HG02840 (cell line): ENCODE data around the gene FADS3.

ENCODE experiments used
- ATAC-seq: cut with Tn5 transposase; IDR thresholded peaks from one replicate; pipeline ENCODE4 v1.9.1; 2021; ENCODE audit warnings: mild to moderate bottlenecking, moderate library complexity, moderate number of reproducible peaks; ENCODE audit not compliant: unreplicated experiment, low FRiP score

The FADS3 gene

DNA sequence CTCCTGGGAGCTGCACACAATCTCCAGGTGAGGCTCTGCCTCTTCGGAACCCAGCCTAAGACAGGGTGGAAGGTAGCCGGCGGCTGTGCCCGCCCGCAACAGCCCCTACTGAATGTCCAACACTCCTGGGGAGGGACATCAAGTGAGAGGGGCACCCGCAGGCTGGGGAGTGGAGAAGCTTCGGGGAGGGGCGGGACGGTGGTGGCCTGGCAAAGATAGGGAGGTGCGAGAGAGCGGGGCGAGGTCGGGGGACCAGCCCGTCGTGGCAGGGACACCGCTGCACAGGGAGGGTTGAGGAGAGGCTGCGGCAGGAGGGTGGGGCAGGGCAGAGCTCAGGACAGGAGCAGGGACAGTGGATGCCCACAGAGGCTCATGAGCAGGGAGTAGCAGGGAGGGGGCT lies 8.9 kb upstream of the FADS3 start:
- no peak for ATAC-seq

DNA sequence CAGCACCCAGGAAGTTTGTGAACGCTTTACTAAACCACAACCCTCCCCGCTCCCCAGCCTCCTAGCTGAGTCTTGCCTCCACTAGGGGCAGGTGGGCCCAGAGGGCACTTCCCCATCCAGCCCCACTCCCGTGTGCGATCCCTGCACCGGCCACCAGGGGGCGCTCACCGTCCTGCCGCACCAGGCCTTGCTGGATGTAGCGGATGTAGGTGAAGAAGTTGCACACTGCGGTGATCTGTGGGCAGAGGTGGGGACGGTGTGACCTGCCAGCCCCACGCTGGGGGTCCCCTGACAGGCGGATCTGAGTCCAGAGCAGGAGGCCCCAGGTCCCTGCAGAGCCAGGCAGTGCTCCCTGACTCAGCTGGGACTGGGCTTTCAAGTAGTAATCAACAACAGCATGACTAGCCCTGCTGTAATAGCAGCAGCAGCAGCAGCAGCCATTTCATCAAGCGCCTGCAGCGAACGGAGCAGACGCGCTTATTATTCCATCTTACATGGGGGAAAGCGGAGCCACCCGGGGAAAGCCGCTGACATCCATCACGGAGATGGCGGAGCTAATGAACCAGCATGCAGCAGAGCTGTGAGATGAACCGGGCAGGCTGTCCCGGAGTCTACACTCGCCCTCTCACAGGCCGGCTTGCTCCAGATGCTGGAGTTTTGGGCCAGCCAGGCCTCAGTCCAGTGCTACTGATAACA lies 7.9 kb upstream of the FADS3 start:
- ATAC-seq, result peak; percentile 58

DNA sequence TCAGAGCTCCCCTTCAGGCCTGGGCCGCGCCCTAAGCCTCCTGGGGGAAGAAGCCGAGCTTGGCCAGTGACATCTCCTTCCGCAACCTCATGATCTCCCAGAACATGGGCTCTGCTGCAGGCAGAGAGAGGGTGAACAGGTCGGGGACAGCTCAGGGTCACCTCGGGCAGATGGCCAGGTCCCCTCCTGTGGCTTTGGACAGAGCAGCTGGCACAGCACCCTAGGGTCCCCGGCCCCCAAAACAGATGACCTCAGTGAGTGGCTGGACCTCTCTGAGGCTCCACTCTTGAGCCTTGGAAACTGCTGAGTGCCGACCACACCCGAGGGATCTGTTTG lies 6.9 kb upstream of the FADS3 start:
- ATAC-seq, result no peak

DNA sequence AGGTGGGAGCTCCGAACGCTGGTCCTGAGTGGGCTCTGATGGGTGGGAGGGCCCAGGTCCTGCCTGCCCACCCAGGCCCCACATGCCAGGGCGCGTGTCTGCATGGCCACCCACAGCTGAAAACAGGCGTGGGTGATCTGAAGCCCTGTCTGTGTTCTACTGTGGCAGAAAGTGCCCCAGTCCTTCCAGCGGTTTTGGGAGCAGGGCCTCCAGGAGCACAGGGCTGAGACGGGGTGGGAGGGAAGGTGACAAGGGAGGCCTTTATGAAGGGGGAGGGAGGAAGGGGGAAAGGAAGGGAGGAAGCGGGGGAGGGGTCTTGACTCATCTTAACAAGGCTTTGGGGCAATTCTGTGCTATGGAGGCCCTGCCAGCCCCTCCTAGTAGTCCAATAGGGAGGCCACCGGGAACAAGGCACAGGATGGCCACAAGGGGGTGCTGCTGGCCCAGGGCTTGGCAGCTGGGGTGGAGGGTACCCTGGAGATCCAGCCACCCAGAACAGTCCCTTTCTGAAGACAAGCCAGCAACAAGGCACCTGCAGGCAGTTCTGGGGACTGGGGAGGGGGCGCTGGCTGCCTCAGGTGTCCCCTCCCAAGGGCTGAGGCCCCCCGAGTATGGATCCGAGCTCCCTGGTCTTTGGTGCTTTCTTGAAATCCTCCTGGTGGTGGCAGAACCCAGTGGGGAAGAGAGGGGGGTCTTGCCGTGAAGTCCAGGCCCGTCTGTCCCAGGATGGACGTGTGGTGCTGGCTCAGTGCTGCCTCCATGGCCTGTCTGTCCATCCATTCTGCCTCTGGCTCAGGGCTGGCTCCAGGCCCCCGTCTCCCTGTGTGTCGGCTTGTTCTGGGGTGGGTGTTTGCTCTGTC lies 6.3 kb upstream of the FADS3 start:
- ATAC-seq, result no peak

DNA sequence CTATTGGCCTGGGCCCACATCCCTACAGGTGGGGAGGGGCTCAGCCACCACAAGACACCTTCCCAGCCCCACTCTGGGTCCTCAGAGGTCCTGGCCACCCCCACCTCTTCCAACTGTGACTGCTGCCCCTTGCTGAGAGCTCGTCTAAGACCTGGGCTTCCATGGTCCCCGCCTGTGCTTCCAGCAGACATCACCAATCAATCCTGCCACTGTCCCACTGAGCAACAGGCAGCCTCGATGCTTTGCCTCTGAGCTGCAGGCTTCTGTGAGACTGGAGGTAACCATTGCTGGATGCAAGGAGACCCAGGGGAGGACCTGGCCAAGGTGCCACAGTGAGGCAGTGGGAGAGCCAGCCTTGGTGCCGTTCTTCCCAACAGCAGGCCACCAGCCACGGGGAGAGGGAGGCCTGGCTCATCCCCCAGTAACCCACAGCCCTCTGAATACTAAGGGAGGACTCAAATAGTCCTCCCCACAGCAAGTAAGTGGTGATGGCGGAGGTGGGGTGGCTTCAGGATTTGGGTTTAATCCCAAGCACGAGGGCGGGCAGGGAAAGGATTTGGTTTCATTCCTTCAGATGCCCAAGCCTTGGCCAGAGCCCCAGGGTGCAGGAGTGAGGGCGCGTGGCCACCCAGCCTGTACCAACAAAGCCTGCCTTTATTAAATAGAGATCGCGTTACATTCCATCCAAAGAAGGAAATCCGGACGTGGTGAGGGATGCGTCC lies 5.5 kb upstream of the FADS3 start:
- no peak for ATAC-seq

DNA sequence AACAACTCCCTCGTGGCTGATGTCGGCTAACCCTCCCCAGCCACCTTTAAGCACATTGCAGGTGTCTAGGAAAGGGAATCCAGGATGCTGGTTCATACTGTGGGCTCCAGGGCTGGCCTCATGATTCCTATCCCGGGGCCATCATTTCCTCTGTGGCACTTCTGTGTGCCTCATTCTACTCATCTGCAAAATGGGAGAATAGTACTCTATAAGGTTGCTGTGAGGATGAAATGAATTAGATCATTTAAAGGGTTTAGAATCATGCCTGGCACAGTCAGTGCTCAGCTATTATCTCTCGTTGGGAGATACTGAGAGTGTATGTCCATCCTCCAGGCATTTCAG lies 4.3 kb upstream of the FADS3 start:
- no peak for ATAC-seq

DNA sequence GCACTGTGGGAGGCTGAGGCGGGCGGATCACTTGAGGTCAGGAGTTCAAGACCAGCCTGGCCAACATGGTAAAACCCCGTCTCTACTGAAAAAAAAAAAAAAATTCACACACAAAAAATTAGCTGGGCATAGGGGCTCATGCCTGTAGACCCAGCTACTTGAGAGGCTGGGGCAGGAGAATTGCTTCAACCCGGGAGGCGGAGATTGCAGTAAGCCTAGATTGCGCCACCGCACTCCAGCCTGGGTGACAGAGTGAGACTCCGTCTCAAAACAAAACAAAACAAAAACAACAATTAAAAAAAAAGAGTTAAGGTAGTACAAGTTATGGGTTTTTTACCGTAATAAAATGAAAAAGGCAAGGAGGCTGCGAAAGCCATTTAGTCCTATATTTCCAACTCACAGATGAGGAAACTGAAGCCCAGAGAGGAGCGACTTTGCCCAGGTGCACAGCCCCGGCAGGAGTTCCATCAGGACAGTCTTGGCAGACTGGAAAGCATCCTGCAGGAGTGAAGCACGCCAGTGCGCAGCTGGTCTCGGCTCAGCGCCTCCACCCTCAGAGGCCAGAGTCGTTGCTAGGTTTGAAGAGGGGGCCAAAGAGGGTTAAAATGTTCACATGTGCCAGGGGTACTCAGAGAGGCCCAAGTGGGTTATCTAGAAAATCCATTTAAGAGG lies 3.8 kb upstream of the FADS3 start:
- no peak for ATAC-seq

DNA sequence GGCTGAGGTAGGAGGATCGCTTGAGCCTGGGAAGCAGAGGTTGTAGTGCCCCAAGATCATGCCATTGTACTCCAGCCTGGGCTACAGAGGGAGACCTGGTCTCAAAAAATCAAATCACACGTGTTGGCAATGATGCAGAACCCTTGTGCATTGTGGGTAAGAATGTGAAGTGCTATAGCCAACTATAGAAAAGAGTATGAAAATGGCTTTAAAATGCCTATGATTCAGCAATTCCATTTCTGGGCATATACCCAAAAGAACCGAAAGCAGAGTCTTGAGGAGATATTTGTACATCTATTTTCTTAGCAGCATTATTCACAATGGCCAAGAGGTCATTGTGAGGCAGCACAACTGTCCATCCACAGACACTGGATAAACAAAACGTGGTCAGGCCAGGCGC lies 2.6 kb upstream of the FADS3 start:
- no peak for ATAC-seq

DNA sequence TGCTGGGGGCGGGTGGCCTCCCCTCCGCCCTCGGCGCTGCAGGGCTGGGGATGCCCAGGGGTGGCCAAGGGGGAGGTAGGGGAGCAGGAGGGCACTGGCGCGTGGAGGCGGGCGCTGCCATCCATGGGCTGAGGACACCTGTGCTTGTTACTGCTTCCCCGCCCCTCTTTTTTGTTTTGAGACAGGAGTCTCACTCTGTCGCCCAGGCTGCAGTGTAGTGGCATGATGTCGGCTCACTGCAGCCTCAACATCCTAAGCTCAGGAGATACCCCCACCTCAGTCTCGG lies 683 bp upstream of the FADS3 start:
- ATAC-seq, result no peak

DNA sequence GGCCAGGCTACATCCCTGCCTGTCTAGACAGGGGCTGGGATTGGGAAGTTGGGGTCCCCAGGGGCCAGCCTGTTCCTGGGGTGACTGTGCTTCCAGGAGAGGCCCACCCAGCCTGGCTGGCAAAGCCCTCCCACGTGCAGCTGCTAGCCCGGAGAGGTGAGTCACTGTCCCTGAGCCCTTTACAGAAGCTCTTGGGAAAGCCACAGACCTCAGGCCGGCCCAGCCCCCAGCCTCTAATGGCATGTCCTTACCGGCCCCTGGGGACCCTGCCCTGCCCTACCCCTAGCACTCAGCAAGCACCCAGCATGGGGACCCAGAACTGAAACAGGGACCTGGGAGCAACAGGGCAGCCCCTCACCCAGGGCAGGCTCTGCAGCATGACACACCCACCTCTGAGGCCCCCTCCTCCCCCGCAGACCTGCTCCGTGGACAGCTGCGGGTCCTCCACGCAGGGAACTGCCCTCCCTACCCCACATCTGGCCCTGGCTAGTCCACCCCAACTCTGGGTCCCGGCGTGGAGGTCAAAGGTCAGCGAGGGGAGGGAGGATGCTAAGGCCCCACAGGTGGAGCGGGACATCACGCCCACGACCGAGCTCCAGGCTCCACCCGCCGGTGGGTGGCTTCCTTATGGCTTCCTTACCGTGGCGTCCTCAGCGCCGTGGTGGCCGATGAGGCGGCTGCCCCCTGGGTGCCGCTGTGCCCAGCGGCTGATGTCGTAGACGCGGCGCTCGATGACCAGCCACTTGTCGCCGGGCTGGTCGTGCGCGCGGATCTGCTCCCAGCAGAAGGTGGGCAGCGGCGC lies 615 bp downstream of the FADS3 start:
- peak; percentile 14 for ATAC-seq

DNA sequence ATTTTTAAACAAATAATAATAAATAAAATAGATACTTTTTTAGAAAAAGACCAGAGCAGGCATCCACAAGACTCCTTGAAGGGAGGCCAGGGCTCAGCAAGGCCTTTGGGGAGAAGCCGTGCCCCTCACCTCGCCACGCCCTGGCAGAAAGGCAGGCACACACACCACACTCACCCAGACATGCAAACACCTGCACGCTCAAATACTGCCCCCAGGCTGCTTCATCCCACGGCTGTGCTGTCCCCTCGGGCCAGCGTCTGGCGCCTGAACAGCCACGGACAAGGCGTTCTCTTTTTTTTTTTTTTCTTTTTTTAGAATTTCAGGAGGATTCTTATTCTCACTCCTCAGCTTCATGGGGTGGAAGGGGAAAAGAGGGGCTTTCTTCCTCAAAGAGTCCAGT lies 1.5 kb downstream of the FADS3 start:
- no peak for ATAC-seq

DNA sequence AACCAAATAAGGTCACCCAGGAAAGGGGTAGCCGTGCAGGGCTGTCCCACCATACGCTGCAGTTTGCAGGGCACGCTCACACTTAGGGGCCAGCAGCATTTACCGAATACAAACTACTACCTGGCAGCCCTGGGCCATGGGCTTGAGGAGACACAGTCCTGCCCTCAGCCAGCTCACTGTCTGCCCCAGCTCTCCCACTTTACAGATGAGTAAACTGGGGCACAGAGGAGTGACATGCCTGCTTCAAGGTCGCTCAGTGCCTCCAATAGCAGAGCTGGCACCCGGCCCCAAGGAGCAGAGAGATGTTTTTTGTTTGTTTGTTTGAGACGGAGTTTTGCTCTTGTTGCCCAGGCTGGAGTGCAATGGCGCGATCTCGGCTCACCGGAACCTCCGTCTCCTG lies 2.8 kb downstream of the FADS3 start:
- no peak for ATAC-seq

DNA sequence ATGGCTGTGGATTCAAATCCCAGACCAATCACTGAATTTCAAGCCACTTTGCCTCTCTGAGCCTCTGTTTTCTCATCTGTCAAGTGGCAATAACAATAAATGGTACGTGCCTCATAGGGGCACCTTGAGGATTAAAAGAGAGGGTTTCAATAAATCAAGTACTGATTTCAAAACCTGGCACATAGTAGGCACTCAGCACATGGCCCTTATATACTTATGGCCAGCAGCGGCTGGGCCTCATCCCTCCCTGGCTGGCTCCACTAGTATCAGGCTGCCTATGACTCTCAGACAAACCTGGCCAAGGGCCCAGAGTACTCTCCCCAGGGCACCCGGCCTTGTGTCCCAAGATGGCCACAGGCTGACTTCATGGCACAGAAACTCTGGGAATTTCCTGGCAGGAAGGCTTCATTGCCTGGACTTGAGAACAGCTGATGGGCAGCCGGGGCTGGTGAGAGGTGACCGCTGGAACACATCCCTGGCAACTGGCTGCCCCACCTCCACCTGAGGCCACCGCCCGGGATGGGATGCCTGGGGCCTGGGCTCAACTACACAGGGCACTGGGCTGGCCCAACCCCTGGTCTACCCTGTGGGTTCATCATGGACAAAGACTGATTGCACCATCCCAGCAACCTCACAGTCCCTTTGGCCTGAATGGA lies 3.4 kb downstream of the FADS3 start:
- no peak for ATAC-seq

DNA sequence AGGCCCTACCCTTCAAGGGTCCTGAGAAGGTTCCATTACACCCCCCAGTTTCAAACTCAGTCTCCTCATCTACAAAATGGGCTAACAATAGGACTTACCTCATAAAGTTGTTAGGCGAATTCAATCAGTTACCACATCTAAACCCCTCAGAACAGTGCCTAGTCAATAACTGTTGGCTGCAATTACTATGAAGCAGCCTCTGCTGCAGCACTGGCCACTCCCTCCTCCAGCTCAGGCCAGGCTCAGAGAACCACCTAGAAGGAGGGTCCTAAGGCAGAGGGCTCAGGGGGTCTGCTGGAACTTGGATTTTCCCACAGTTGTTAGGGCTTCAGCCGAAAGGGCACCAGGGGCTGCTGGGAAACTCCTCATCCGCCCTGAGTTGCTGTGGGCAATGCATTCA lies 4.7 kb downstream of the FADS3 start:
- ATAC-seq, result no peak

DNA sequence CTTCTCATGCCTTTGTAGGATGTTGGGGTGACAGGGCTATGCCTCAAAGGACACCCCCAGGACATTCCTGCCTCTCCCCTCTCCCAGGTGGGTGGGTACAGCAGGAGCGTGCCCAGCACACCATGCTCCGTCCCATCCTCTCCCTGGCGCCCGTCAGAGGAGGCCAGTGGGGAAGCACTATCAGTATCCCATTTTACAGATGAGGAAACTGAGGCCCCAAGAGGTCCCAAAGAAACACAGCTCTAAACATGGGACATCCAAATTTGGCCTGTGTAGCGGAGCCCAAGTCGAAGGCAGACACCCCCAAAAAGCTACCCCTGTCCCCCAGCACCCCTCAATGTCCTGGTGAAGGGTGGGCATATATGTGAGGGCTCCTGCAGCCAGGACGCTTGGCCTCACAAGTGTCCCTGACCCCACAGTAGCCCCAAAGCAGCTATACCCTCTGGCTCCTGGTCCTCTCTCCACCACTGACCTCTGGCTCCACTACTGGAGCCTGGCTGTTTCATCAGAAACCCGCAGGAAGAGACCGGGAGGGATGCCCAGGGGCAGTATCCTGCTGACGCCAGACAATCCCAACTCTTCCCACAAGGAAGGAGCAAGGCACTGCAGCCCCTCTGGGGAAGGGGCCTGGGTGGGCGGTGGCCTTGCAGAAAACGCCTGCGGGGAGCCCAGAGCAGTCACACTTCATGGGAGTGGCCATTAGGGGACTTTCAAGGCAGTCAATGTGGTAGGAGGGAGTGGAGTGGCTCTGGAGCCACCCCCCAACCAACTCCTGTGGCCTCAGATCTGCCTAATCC lies 5.4 kb downstream of the FADS3 start:
- ATAC-seq, result no peak

DNA sequence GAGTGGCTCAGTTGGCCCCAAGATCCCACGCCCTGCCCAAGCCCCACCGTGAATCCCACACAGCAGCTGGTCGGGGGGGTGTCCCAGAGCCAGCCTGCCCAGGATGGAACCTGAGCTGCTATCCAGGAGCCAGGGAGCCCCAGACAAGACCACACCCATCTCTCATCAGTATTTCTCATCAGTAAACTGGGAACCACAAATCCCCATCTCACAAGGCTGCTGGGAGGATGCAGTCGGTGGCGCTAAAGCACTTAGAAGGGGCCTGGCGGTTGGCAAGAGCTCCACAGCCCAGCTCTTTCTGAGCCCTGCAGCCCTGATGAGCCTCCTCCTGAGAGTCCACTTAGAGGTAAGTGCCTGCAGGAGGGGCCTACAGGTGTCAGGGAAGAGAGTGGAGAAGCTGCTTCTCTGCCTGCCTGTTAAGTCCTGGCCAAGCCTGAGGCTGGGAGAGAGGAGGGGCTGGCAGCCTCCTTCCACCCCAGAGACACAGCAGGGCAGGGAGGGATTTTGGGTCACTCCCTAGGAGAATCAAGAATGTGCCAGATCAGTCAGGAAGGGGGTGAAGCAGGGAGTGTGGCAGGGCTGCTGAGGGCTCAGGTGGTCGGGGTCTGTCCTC lies 6.1 kb downstream of the FADS3 start:
- ATAC-seq, result no peak

DNA sequence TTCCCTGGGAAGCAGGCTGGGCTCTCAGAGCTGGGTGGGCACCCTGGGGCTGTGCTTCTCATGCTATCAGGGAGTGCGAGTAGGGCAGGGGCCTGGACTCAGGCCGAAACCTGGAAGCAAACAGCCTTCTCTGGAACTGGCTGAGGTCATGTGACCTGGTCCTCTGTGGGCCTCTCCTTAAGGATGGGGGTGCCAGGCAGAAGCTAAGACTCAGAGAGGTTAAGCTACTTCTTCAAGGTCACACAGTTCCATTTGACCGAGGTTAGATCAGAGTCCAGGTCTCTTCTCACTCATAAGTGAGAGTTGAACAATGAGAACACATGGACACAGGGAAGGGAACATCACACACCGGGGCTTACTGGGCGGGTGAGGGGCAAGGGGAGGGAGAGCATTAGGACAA lies 7.4 kb downstream of the FADS3 start:
- ATAC-seq, result no peak

DNA sequence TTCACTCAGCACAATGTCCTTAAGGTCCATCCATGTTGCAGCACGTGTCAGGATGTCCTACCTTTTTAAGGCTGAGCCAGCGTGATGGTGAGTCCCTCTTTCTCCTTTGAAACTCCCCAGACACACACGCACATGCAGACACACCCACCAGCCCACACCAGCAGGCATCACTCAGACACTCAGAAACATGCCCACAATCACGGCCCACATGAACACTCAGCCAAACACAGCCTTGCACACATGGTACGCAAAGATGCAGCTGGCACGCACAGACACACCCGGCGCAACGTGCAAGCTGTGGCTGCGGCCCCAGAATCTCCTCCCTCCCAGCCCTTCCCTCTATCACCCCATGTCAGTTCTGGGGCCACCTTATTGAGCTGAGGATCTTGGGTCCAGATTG lies 8.0 kb downstream of the FADS3 start:
- no peak for ATAC-seq

DNA sequence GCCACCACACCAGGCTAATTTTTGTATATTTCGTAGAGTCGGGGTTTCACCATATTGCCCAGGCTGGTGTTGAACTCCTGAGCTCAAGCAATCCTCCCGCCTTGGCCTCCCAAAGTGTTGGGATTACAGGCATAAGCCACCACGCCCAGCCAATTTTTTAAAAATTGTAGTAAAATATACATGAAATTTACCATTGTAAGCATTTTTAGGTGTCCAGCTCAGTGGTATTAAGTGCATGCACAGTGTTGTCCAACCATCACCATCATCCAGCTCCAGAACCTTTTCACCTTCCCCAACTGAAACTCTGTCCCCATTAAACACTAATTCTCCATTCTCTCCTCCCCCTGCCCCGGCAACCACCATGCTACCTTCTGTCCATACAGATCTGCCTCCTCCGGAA lies 8.5 kb downstream of the FADS3 start:
- ATAC-seq, result no peak
